Osteoblast (primary cell): ENCODE measurements around the gene COMP. TPM values are rescaled to one million over a fixed set of nuclear protein-coding genes. Genes with fewer than 3 reads are reported as not detected.

Source experiments
- DNase-seq: peaks from one replicate; pipeline ENCODE4 v3.0.0; 2011; ENCODE audit warnings: low spot score, mixed read lengths; ENCODE audit not compliant: insufficient read length; ENCODE audit errors: missing footprints
- H2AFZ ChIP-seq: 2 replicates; pipeline ENCODE4 v1.6.0; 2011; ENCODE audit warnings: mild to moderate bottlenecking, low read length
- H3K27ac ChIP-seq: 2 replicates; pipeline ENCODE4 v1.5.1; 2011; ENCODE audit warnings: mild to moderate bottlenecking, low read depth, low read length, moderate library complexity
- H3K27me3 ChIP-seq: 2 replicates; pipeline ENCODE4 v1.6.0; 2012; ENCODE audit warnings: mild to moderate bottlenecking, control low read depth, inconsistent platforms, low read length, moderate library complexity; ENCODE audit not compliant: insufficient read depth
- H3K36me3 ChIP-seq: 2 replicates; pipeline ENCODE4 v1.5.1; 2011; ENCODE audit warnings: mild to moderate bottlenecking, low read length, control low read depth, moderate library complexity; ENCODE audit not compliant: insufficient read depth
- H3K4me1 ChIP-seq: 2 replicates; pipeline ENCODE4 v1.5.1; 2011; ENCODE audit warnings: mild to moderate bottlenecking, low read length, control low read depth, moderate library complexity; ENCODE audit not compliant: insufficient read depth
- H3K4me2 ChIP-seq: 2 replicates; pipeline ENCODE4 v1.6.0; 2011; ENCODE audit warnings: mild to moderate bottlenecking, low read length; ENCODE audit not compliant: insufficient read depth
- H3K4me3 ChIP-seq: fragments of 200-600 bp; sonication (generic); 3 replicates; pipeline ENCODE4 v1.5.1; 2012; ENCODE audit warnings: mild to moderate bottlenecking, low read length, inconsistent platforms; ENCODE audit not compliant: insufficient read depth
- H3K79me2 ChIP-seq: 2 replicates; pipeline ENCODE4 v1.6.0; 2012; ENCODE audit warnings: mild to moderate bottlenecking, low read length, control low read depth, inconsistent platforms; ENCODE audit not compliant: insufficient read depth
- H3K9me3 ChIP-seq: 2 replicates; pipeline ENCODE4 v1.5.1; 2011; ENCODE audit warnings: low read depth, low read length, control low read depth
- H4K20me1 ChIP-seq: 2 replicates; pipeline ENCODE4 v1.6.0; 2012; ENCODE audit warnings: mild to moderate bottlenecking, low read length, control low read depth; ENCODE audit not compliant: insufficient read depth
- total RNA-seq: library from RNA; depleted of rRNA; stranded (reverse); fragments of >200 nt; gene quantifications from 2 replicates; pipeline ENCODE4 v1.2.3, GENCODE V29; 2012
- TF ChIP-seq, protein P1 (sequence below): IDR thresholded peaks from 2 replicates; pipeline ENCODE4 v1.5.1; 2011; ENCODE audit warnings: mild to moderate bottlenecking, low read depth, low read length, moderate library complexity; ENCODE audit errors: extremely low read depth

Gene COMP
- total RNA-seq: 12.4 and 14.8 TPM in 2 replicates

DNA sequence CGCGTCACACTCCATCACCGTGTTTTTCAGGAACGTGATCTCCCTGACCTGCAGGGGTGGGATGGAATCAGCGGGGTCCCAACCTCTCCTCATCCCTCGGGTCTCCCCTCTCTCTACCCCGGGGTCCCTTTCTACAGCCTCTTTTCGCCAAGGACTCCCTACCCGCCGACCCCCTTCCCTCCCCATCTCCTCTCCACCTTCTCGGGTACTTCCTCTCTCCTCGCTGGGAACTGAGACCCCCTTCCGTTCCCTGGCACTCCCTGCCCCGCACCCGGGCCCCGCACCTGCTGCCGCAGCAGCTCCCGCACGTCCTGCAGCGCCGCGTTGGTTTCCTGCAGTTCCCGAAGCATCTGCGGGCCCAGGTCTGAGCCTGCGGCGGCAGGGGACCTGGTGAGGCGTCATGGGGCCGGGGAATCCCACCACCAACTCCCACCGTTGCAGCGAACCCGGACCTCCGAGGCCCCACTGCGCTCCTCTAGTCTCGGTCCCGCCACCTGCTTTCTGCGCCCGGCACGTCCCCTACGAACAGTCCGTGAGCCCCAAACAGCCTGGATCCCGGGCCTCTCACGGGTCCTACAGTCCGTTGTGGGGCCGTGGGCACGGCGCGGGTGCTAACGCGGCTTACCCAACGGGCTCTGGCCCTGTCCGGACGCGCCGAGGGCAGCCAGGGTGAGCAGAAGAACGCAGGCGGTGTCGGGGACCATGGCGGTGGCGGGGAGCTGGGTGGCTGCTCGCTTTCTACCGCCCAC is at the start of gene COMP:
TSS of gene COMP (minus strand) at position 740 of the 749 bp plus-strand sequence. CDS start at position 704, 36 bp downstream.
- H3K4me2 ChIP-seq: peak within 1 kb of the TSS; percentile 69
- TF ChIP-seq, protein P1, sequence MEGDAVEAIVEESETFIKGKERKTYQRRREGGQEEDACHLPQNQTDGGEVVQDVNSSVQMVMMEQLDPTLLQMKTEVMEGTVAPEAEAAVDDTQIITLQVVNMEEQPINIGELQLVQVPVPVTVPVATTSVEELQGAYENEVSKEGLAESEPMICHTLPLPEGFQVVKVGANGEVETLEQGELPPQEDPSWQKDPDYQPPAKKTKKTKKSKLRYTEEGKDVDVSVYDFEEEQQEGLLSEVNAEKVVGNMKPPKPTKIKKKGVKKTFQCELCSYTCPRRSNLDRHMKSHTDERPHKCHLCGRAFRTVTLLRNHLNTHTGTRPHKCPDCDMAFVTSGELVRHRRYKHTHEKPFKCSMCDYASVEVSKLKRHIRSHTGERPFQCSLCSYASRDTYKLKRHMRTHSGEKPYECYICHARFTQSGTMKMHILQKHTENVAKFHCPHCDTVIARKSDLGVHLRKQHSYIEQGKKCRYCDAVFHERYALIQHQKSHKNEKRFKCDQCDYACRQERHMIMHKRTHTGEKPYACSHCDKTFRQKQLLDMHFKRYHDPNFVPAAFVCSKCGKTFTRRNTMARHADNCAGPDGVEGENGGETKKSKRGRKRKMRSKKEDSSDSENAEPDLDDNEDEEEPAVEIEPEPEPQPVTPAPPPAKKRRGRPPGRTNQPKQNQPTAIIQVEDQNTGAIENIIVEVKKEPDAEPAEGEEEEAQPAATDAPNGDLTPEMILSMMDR: no peak

GRCh38 chr19:18840288-18841267 is 49.5 kb upstream of the COMP start:
- peaks cover 100% of the 10 kb centered on the region for H3K79me2 ChIP-seq
- peaks cover 40% of the 10 kb centered on the region for H3K4me1 ChIP-seq
- DNase-seq: peak; percentile 57
- H3K36me3 ChIP-seq: peaks cover 9% of the 10 kb centered on the region
- no peak overlapping the region for H3K4me3 ChIP-seq
- TF ChIP-seq, protein P1: no peak
- H4K20me1 ChIP-seq: peaks cover 91% of the 10 kb centered on the region
- H3K27me3 ChIP-seq: no peaks in the 10 kb centered on the region
- no peaks in the 10 kb centered on the region for H3K9me3 ChIP-seq
- no peak overlapping the region for H3K4me2 ChIP-seq
- H3K27ac ChIP-seq: no peak overlapping the region
- H2AFZ ChIP-seq: no peak overlapping the region

More for the DNA sequence above, at the start of gene COMP:
- H4K20me1 ChIP-seq: no peaks in the 10 kb centered on the region
- H2AFZ ChIP-seq: peak within 1 kb of the TSS; percentile 59
- peak within 1 kb of the TSS; percentile 53 for H3K4me3 ChIP-seq
- peak; percentile 90 for DNase-seq
- H3K9me3 ChIP-seq: no peaks in the 10 kb centered on the region
- H3K36me3 ChIP-seq: no peaks in the 10 kb centered on the region
- H3K79me2 ChIP-seq: no peaks in the 10 kb centered on the region
- H3K4me1 ChIP-seq: peaks cover 2% of the 10 kb centered on the region
- peaks cover 45% of the 10 kb centered on the region for H3K27me3 ChIP-seq
- H3K27ac ChIP-seq: no peak within 1 kb of the TSS

DNA sequence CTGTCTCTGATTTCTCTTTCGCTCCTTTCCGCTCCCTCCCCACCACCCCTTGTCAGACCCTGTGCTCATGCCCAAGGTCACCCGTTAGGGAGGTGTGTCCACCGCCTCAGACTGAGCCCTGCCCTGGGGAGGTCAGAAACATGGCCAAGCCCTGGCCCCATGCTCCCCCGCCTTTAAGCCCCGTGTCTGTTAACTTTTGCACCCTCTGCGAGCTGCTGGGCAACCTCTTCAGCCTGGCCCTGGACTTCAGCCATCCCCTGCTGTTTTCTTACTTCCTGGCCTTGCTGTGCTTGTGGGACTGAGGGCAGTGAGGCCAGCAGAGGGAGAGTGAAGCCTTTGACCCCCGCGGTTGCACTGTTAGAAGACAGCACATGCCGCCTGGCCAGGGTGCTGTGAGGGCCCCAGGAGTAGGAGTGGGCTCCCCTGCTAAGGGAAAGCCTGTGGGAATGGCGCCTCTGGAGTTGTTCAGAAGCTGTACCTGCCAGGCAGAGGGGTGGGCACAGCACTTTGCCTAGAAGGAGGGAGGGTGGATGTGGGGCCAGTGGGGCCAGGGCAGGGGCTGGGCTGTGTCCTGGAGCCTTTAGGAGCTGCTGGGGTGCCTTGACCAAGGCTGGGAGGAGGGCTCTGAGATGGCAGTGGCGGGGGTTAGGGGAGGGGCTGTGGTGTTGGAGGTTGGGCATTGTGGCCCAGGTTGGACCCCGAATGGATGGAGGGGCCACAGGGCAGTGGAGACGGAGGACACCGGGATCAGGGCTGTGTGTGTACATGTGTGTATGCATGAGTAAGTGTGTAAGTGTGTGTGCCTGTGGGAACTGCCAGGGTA is 48.6 kb upstream of the COMP start:
- H2AFZ ChIP-seq: no peak overlapping the region
- no peaks in the 10 kb centered on the region for H3K27me3 ChIP-seq
- H3K36me3 ChIP-seq: peaks cover 14% of the 10 kb centered on the region
- TF ChIP-seq, protein P1: no peak
- H3K27ac ChIP-seq: peak overlapping the region; percentile 24
- peaks cover 90% of the 10 kb centered on the region for H4K20me1 ChIP-seq
- H3K79me2 ChIP-seq: peaks cover 100% of the 10 kb centered on the region
- no peak overlapping the region for H3K4me2 ChIP-seq
- no peak overlapping the region for H3K4me3 ChIP-seq
- H3K9me3 ChIP-seq: no peaks in the 10 kb centered on the region
- H3K4me1 ChIP-seq: peaks cover 40% of the 10 kb centered on the region
- DNase-seq: peak; percentile 78
